ENCODE data around the gene TRPM3. TPM values are rescaled to one million over a fixed set of nuclear protein-coding genes. Genes with fewer than 3 reads are reported as not detected.

TRPM3 gene
- total RNA-seq, 4 donors from 2014 or later: 2.4 to 11.1 (median 5.6) TPM

DNA sequence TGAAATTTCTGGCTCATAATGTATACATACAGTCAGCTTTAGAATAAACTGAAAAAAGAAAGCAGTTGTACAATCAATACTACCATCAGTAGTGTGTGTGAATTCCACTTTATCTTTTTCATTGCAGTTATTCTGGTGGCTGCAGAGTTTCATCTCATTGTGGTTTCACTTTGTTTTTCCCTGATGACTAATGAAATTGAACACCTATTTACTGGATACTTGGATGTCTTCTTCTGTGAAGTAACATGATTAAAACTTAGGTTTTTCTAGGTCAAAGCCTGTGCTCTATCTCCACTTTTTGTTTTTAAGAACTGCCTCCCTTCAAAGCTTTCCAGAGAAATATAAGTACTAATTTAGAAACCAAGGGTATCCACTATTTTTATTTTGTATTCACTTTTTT, 174.3 kb downstream of the TRPM3 start:
- no peaks in the 10 kb centered on the region for H3K36me3 ChIP-seq
- H3K9me3 ChIP-seq: no peaks in the 10 kb centered on the region
- intact Hi-C loops (cut with DNase I): no loop called here
- H3K4me3 ChIP-seq (replicated peaks in 1 of 3): no peak overlapping the region
- H3K4me1 ChIP-seq: no peaks in the 10 kb centered on the region
- no peaks in the 10 kb centered on the region for H3K27me3 ChIP-seq
- TF ChIP-seq POLR2A (IDR thresholded peaks at IDR 0.05): no peak
- TF ChIP-seq, protein P1, sequence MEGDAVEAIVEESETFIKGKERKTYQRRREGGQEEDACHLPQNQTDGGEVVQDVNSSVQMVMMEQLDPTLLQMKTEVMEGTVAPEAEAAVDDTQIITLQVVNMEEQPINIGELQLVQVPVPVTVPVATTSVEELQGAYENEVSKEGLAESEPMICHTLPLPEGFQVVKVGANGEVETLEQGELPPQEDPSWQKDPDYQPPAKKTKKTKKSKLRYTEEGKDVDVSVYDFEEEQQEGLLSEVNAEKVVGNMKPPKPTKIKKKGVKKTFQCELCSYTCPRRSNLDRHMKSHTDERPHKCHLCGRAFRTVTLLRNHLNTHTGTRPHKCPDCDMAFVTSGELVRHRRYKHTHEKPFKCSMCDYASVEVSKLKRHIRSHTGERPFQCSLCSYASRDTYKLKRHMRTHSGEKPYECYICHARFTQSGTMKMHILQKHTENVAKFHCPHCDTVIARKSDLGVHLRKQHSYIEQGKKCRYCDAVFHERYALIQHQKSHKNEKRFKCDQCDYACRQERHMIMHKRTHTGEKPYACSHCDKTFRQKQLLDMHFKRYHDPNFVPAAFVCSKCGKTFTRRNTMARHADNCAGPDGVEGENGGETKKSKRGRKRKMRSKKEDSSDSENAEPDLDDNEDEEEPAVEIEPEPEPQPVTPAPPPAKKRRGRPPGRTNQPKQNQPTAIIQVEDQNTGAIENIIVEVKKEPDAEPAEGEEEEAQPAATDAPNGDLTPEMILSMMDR (IDR thresholded peaks at IDR 0.05): no peak
- H3K27ac ChIP-seq: no peak overlapping the region
- no peak for DNase-seq

DNA sequence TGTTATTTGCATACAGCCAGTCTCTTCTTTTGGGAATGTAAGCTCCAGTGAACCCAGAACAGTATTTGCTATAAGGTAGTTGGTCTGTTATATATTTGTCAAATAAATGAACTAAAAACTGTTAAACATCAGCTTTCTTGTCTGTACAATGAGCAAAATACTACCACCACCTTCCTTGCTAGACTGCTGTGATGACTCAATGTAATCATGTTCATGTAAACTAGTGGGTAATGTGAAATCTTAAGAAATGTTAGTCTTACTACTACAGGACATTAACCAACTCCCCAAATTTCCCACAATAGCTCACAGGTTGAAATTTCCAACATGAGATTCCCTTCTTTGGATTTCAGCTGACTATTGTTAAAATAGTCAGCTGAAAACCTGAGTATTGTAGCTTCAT, 176.1 kb downstream of the TRPM3 start:
- Histone ChIP-seq H3K4me1 (peaks cover 4 to 9% of the 10 kb centered on the region in 2 donors), H3K4me3 (replicated peaks in 1 of 3) (no peak overlapping the region), H3K36me3 (no peaks in the 10 kb centered on the region), H3K9me3 (no peaks in the 10 kb centered on the region), H3K27me3 (no peaks in the 10 kb centered on the region), H3K27ac (no peak overlapping the region)
- no peak for TF ChIP-seq POLR2A (IDR thresholded peaks at IDR 0.05)
- TF ChIP-seq, protein P1 (IDR thresholded peaks at IDR 0.05): no peak
- intact Hi-C loops (cut with DNase I): no loop called here
- DNase-seq: no peak

DNA sequence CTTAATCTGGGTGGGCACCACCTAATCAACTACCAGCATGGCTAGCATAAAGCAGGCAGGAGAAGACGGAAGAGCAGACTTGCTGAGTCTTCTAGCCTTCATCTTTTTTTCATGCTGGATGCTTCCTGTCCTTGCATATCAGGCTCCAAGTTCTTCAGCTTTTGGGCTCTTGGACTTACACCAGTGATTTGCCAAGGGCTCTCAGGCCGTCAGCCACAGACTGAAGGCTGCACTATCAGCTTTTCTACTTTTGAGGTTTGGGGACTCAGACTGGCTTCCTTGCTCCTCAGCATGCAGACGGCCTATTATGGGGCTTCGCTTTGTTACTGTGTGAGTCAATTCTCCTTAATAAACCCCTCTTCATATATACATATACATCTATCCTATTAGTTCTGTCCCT, 180.2 kb downstream of the TRPM3 start:
- no peaks in the 10 kb centered on the region for H3K36me3 ChIP-seq
- TF ChIP-seq, protein P1 (IDR thresholded peaks at IDR 0.05): no peak
- TF ChIP-seq POLR2A (IDR thresholded peaks at IDR 0.05): no peak
- 20 to 34% methylated on average over 4 of the region's 4 CpGs for WGBS, 2 donors
- peaks cover 4 to 9% of the 10 kb centered on the region in 2 donors for H3K4me1 ChIP-seq
- H3K4me3 ChIP-seq (replicated peaks in 1 of 3): no peak overlapping the region
- H3K27ac ChIP-seq: no peak overlapping the region
- intact Hi-C loops (cut with DNase I): no loop called here
- peak; percentile 72 to 78 for DNase-seq
- H3K27me3 ChIP-seq: no peaks in the 10 kb centered on the region
- no peaks in the 10 kb centered on the region for H3K9me3 ChIP-seq

DNA sequence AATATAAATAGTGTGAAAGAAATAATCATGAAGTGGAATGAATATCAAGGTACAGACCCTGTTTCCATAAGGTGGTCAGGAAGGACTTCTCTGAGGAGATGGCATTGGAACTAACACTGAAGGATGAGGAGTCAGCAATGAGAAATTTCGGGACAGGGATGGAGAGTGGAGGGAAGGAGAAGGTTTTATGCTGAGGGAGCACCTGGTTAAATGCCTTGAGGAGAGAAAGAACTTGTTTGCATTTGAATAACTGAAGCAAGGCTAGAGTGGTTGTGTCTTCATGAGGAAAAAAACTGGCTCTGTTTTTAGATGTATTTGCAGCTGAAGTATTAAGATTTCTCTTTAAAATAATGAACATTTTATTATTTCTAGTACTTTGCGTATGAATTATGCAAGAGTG, 180.8 kb downstream of the TRPM3 start:
- Histone ChIP-seq H3K36me3 (no peaks in the 10 kb centered on the region), H3K27ac (no peak overlapping the region), H3K27me3 (no peaks in the 10 kb centered on the region), H3K4me1 (peaks cover 4 to 12% of the 10 kb centered on the region in 2 donors), H3K4me3 (replicated peaks in 1 of 3) (no peak overlapping the region), H3K9me3 (no peaks in the 10 kb centered on the region)
- TF ChIP-seq, protein P1 (IDR thresholded peaks at IDR 0.05): no peak
- no peak for TF ChIP-seq POLR2A (IDR thresholded peaks at IDR 0.05)
- DNase-seq: no peak
- WGBS, 2 donors: 59 to 74% methylated on average over 2 of the region's 2 CpGs
- intact Hi-C loops (cut with DNase I): no loop called here

DNA sequence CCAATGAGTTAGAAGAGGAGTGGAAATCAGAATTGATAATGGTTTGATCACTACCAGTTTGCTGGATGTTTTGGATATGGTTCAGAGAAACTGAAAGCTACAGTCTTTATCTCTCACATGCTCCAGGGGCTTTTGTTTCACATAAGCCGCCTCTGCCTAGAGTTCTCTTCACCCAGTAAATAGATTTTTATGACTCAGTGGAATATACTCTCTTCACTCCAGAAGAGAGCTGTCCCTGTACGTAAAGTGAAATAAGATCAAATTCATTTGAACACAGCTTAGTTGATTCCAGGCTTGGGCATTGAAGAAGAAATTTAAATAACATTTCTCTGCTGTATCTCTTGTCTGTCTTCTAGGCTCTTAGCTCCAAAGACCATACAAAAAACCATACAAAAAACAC, 184.9 kb downstream of the TRPM3 start:
- H3K4me3 ChIP-seq (replicated peaks in 1 of 3): no peak overlapping the region
- intact Hi-C loops (cut with DNase I): no loop called here
- 88 to 91% methylated on average over 2 of the region's 2 CpGs for WGBS, 2 donors

More for the DNA sequence above, 184.9 kb downstream of the TRPM3 start:
- H3K9me3 ChIP-seq: no peaks in the 10 kb centered on the region
- H3K27me3 ChIP-seq: no peaks in the 10 kb centered on the region
- DNase-seq: no peak
- H3K27ac ChIP-seq: no peak overlapping the region
- no peak for TF ChIP-seq POLR2A (IDR thresholded peaks at IDR 0.05)
- TF ChIP-seq, protein P1 (IDR thresholded peaks at IDR 0.05): no peak
- H3K4me1 ChIP-seq: peaks cover 1 to 15% of the 10 kb centered on the region in 2 donors
- no peaks in the 10 kb centered on the region for H3K36me3 ChIP-seq
